NOMO-1 treated with DMSO at 0.1 percent for 48 hours (cell line): Measurements from ENCODE around the gene LAMTOR2.
A peak's percentile ranks its signal among the peaks of the same experiment; 100 is the strongest.
"Not testable (repeated sequence)": the region's sequence is repeated elsewhere in the genome, so short reads cannot be mapped to it uniquely, and the experiment has no call there.

Experiments
- DNase-seq: peaks from one replicate; lab custom pipeline; 2025; ENCODE audit not compliant: unreplicated experiment; lab: John Stamatoyannopoulos, UW

LAMTOR2 gene

DNA sequence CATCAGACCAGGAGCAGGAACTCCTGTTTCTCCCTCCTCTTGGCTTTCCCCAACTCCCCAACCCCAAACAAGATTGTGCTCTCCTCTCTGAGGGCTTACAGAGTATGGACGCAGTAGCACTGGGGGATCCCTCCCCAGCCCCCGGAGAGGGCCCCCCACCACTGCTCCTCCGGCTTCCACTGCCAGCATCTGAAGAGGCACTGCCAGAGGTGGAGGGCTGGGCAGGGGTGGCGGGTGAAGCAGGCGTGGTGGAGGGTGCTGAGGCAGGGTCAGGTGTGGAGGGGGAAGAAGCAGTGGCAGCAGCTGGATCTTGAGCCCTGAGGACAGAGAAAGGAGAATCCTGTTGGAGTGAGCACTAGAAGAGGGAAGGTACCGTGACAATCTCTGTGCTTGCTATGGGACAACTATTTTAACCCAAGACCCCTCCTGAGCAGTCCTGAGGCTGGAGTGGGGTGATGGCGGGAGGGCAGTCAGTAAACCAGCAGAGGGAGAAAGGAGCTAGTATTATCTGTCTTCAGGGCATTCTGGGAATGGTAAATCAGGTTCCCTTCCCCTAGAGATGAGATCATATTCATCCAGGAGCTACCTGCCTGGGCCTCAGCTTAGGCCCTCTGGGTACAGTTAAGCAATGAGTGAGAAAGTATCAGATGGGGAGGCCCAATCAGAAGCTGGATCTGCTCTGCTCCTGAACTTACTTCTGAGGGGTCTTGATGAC lies 3.4 kb upstream of the LAMTOR2 start:
- DNase-seq: no peak

DNA sequence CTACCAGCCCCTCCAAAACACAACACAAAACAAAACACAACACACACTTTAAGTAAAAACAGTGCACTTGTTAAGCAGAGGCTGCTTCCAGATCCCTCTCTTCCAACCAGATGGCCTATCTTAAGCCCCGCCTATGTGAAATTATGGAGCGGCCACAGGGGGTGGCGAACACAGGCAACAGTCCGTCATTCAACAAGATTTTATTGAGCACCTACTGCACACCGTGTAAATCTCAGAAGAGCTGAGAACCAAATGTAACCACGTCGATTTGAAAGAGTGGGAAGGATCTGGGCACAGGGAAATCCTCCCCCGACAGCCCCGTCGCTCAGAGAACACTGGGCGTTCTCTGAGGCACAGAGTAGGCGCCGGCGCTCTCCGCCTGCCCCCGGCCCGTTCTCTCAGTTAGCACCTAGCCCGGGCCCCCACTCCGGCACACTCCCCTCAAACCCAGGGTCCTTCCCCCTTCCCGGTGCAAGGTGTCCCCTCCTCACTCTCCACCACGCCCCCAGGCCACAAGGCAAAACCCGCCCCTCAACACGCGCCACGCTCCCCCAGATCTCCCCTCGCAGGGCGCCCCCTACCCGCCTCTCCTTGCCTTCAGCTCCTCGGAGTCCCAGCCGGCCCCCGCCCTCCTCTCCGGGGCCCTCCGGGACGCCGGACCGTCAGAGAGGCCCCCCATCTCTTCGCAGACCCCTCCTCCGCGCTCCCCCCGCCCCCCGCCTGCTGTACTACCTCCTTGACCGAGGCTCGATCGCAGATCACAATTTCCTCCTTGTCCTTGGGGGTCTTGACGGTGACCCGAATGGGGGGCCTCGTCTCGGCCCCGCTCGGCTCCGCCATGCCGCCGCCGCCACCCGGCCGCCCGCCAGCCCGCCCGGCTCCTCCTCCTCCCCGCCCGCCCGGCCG lies 1.5 kb upstream of the LAMTOR2 start:
- DNase-seq: peak; percentile 63

DNA sequence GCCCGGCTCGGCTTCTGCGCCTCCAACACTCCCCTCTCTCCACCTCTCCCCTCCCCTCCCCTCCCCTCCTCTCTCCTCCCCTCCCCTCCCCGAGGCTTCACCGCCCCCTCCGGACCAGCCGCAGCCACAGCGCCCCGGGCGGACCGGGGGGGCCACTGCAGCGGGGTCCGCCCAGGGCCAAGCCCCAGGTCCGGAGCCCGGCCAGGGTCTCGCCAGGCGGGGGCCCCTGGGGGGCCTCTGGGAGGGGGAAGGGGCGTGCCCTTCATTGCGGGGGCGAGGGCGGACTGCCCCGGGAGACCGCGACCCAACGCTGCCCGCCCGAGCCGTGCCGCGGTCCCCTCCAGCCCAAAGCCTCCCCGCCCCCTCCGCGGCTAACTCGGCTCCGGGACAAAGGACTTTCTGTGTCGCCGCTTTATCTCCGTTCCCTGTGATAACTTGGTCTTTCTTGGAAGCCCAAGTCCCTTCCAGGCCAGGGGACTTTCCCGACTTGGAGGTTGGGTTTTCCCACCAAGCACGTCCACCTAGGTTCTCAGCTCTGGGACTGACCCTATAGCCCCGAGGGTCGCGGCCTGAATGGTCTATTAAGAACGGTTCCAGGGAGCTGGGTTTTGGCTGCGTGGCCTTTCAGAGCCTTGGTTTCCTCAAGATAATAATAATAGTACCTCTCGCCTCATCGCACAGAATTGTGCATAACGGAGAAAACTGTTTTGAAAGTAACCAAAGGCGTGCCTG lies 648 bp upstream of the LAMTOR2 start, which contains the start of gene UBQLN4:
TSS of gene UBQLN4 (minus strand) at position 31 of the 732 bp plus-strand sequence. CDS start 97 bp downstream, outside the sequence.
- peak; percentile 72 for DNase-seq

DNA sequence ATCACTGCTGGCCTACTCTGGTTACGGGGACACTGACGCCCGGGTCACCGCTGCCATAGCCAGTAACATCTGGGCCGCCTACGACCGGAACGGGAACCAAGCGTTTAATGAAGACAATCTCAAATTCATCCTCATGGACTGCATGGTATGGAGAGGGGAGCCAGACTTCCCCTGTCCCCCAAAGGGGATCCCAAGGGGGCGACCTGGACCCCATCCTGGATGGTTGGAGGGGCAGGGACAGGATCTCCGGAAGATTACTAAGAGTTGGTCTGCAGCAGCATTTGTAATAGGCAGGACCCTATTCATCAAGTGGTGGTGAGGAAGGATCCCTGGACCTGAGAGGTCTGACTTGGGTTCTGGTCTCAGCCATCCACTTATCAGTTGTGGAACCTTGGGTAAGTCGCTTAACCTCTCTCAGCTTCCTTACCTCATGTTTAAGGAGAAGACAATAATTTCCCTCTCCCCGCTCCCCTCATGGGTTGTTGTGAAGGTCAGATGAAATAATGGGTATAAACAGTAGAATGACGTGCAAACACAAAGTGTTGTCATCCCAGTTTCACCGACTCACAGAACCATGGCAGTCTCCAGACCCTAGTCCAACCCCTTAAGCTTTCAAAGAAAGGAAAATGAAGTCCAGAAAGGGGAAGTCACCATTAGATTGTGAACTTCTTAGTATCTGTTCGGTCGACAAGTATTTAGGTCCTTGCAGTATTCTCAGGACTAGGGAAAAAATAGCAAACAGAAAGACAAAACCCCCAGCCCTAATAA lies 883 bp downstream of the LAMTOR2 start:
- peak; percentile 66 for DNase-seq

DNA sequence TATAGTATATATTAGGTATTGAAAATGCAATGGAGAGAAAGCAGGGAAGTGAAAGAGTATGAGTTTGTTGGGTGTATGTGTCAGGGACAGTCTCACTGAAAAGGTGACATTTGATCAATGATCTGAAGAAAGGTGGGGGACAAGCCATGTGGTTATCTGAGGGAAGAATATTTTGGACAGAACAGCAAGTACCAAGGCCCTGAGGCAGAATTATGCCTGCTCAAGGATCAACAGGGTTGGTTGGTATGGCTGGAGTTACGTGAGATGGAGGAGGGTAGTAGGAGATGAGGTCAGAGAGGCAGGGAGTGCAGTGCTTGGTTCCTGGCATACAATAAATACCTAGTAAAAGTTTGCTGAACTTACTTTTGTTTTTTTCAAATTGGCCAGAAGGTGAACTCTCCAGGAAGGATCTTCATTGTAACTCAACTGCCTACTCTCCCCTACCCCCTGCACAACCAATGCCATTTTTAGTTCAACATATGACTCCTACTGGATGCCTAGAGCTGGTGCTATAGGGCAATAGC lies 1.8 kb downstream of the LAMTOR2 start:
- DNase-seq: no peak

DNA sequence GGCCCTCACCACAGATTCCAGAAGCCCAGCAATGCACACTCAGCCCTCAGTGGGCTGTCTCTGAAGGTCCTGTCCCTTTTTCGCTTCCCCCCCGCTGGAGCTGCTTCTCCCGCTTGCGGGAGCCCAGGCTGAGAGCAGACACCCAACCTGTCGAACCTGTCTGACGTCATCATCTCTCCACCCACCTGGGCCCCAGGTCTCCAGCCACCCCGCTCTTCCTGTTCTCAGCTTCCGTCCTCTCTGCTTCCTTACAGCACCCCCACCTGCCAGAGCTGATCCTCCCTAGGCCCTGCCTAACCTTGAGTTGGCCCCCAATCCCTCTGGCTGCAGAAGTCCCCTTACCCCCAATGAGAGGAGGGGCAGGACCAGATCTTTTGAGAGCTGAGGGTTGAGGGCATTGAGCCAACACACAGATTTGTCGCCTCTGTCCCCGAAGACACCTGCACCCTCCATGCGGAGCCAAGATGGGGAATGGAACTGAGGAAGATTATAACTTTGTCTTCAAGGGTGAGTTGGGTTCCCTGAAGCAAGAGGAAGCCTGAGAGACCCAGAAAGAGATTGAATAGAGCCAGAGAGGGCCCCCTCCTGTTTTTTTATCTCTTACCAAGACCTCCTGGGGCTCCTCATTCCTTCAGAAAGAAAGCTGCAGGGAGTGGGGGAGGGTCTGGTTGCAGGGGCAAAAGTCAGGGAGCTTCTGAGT lies 6.5 kb downstream of the LAMTOR2 start, which contains the start of gene RAB25:
TSS of gene RAB25 (plus strand) at position 224 of the 700 bp plus-strand sequence. CDS start at position 465, 241 bp downstream.
- no peak for DNase-seq

DNA sequence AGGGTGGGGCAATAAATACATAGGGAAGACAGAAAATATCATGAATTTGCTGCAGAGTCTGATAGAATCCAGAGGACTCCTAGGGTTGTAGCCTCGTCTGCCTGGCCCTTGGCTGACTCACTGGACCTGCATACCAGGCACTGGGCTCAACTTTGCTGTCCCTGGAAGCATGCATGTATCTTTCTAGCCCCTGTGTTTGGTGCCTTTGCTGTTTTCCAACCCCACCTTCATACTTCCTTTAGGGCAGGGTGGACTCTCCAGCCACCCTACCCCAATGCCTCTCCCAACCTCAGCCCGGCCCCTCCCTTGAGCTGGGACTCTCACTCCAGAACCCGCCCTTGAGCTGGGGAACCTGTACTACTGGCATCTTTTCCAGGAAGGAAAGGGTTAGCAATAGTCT lies 7.6 kb downstream of the LAMTOR2 start:
- no peak for DNase-seq

DNA sequence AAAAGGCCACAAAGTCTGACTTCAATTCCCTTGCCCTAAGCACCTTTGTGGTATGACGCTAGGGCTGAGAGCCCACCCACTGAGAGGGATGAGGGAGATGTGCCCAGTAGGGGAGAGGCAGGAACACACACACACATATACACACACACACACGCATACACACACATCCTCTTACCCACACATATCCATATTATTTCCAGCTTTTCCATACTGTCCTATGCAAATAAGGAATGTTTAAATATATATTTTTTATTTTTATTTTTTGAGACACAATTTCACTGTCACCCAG lies 9.4 kb downstream of the LAMTOR2 start:
- no peak for DNase-seq

DNA sequence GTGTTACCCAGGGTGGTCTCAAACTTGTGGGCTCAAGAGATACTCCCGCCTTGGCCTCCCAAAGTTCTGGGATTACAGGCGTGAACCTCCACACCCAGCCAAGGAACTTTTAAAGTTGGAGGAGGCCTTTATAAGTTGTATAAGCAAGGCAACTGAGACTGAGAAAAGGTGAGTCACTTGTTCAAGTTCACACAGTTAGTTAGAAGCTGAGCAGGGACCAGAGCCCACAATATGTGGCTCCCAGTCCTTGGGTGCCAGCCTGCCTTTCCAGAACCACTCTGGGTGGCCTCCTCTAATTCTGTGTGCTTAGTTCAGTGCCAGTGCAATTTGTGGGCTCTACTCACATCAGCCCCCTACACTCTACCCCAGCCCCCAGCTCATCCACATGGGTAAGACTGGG lies 10.0 kb downstream of the LAMTOR2 start:
- no peak for DNase-seq

DNA sequence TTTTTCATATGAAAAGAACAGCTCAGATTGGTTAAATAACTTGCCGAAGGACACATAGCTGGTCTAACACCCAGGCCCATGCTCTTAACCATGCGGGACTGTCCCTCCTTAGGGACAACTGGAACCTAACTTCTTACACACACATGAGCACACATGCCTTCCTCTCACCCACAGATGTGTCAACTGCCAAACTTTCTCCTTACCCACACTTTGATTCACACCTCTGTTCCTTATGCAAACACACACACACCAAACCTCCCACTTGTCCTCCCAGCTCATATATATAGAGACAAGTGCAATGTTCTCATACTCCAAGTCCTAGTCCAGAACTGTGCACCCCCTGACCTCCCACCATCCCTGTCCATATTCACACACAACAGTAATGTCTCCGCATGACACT lies 10.6 kb downstream of the LAMTOR2 start:
- DNase-seq: no peak

DNA sequence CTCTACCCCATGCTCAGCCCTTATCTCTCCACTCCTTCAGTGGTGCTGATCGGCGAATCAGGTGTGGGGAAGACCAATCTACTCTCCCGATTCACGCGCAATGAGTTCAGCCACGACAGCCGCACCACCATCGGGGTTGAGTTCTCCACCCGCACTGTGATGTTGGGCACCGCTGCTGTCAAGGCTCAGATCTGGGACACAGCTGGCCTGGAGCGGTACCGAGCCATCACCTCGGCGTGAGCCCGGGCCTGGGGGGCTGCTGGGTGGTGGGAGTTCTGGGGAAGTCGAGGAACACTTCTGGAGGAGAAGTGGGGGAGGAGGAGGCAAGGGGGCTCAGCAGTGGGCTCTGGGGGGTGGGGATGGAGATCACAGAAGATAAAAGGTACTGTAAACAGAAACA lies 11.3 kb downstream of the LAMTOR2 start:
- no peak for DNase-seq

DNA sequence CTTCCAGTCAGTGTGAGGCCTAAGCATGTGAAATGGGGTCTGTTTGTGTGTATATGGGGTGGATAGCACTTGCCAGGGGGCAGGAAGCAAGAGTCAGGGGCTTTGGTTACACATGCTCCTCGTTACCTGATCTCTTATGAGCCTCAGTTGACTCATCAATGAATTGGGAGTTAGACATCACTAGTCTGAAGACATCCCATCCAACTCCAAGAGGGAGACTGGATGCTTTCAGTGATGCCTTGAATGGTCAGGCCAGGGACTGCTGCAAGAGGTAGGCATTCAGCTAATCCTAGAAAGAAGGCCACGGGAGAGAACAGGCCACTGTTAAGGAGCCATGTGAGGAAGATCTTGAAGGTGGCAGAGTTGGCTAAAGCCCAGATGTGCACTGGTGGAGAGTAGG lies 12.7 kb downstream of the LAMTOR2 start:
- DNase-seq: no peak

DNA sequence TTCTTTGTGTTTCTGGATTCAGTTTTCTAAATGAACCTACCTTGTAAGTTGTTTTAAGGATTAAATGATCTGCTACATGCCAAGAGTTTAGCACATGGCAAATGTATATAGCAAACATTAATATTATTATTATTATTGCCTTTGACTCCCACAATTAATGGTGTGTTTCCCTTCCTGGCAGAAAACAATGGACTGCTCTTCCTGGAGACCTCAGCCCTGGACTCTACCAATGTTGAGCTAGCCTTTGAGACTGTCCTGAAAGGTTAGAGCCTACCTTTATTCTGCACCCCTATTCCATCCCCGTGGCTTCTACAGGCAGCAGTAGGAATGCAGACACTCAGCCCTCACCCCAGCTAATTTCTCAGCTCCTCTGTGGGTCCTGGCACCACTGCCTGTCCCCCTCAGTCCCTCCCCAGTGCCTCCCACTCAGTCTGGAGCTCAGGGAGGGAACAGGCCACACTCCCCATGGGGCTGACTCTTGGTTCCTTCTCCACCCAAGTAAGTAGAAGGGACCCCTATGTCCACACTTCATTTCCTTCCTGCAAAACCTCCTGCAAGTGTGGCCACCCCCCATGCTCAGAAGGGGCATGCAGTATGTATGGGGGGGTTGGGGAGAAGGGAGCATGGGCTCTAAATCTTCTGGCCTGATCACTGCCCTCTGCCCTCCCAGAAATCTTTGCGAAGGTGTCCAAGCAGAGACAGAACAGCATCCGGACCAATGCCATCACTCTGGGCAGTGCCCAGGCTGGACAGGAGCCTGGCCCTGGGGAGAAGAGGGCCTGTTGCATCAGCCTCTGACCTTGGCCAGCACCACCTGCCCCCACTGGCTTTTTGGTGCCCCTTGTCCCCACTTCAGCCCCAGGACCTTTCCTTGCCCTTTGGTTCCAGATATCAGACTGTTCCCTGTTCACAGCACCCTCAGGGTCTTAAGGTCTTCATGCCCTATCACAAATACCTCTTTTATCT lies 15.2 kb downstream of the LAMTOR2 start:
- DNase-seq: no peak

DNA sequence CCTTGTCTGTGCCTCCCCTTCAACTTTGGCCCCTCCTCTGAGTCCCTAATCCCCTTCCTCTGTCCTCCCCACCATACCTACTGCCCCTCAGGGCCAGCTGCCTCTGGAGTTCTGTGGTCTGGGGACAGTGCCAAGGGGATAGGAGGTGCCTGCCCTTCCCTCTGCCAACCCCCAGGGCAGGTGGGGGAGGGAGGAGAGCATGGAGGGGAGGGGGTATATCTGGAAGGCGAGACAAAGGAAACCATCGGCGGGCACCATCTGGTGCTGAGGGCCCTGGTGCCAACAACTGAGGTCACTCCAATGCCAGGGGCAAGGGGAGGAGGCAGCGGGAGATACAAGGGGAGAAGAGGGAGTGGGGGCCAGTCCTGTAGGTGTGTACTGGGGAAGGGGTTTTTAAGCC lies 16.0 kb downstream of the LAMTOR2 start:
- DNase-seq: no peak

DNA sequence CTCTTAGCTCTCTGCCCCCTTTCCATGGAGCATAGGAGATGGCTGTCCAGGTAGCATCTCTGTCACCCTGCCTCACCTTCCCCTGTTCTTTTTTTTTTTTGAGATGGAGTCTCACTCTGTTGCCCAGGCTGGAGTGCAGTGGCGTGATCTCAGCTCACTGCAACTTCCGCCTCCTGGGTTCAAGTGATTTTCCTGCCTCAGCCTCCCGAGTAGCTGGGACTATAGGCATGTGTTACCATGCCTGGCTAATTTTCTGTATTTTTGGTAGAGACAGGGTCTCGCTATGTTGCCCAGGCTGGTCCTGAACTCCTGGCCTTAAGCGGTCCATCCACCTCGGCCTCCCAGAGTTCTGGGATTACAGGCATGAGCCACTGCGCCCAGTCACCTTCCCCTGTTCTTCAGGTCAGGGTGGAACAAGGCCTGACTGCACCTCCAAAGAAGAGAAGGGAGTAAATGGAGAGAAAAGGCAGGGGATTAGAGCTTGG lies 16.8 kb downstream of the LAMTOR2 start:
- DNase-seq: not testable (repeated sequence)

DNA sequence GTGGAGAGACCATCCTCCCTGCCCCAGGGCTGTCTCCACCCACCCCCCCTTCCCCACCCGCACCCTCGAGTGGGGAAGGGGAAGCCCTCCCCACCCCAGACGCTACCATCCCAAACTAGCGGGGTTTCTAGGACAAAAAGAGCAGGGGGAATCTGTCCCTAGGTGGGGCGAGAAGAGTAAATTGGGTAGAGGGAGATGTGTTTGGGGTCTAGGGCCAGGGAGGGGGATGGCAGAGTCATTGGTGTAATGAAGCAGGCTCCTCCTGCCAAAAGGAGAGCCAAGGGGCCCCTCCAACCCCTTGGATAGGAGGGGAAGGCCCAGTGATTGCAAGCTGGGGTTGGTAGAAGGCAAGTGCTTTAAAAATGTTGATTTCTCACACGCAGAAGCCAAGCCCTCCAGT lies 17.7 kb downstream of the LAMTOR2 start:
- no peak for DNase-seq

DNA sequence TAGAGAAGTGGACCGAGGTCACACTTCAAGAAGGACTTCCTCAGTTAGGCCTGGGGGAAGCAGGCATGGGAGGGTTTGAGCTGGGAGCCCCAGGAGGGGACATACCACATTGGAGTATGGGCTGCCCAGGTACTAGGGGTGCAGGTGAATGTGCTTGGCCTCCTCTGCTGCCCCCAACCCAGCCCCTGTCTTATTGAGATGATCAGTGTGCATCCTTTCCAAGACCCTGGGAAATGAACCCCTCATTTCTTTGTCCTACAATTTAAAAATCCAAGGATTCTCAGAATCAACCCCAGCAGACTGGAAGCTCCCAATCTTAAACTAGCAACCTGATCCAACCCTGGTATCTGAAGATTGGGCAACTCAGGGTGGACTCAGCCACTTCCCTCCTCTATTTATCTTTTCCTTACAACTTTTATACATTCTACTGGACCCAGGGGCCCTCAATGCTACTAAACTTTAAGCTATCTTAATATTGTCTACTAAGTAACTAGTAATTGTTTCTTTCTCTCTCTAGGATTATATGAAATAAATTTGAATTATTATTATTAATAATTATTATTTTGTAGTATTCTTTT lies 18.6 kb downstream of the LAMTOR2 start:
- no peak for DNase-seq

DNA sequence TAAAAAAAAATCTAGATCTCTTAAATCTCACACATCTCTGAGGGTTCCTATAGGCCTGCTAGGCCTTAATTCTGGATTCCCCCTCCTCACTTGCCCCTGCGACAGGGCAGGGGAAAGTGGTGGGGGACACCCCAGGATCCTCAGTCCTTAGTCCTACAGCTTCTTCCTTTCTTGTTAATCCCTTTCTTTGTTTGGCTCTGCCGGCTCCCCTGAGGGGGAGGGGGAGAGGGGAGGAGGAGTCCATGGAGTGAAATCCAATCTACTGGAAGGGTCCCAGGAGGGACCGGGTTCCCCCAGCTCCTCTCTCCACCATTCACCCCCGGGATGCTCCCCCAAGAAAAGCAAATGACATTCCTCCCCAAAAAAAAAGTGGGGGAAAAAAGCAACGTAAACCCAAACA lies 19.2 kb downstream of the LAMTOR2 start:
- DNase-seq: no peak
